Kidney (tissue), 14 donors: ENCODE results near the gene HOXD11. TPM values are rescaled to one million over a fixed set of nuclear protein-coding genes. Genes with fewer than 3 reads are reported as not detected.

Experiments used
- DNase-seq, 5 donors: peaks; one replicate each; pipeline ENCODE4 v3.0.0-alpha.2; 2013 to 2020
- FAIRE-seq: peaks from 2 replicates; lab custom pipeline; 2012; peaks lifted over from hg19 to GRCh38; lab: Jason Lieb, UNC
- H3K27ac ChIP-seq, 2 donors: one replicate each; pipeline ENCODE4 v1.7.0; 2013; ENCODE audit warnings: low read depth in 2 of 2, low read length in 2 of 2, inconsistent platforms in 1 of 2
- H3K27me3 ChIP-seq: one replicate; pipeline ENCODE4 v1.7.1; 2013; ENCODE audit warnings: low read length, inconsistent platforms; ENCODE audit not compliant: control insufficient read depth, insufficient read depth
- H3K36me3 ChIP-seq, 3 donors: one replicate each; pipeline versions ENCODE4 v1.7.0 to v1.7.1; 2013; ENCODE audit warnings: low read length in 3 of 3, control low read depth in 1 of 3, inconsistent platforms in 1 of 3; ENCODE audit not compliant: insufficient read depth in 3 of 3, control insufficient read depth in 2 of 3
- H3K4me1 ChIP-seq, 3 donors: one replicate each; pipeline versions ENCODE4 v1.7.0 to v1.7.1; 2013; ENCODE audit warnings: low read length in 3 of 3, inconsistent platforms in 1 of 3, low read depth in 1 of 3; ENCODE audit not compliant: control insufficient read depth in 2 of 3, insufficient read depth in 2 of 3
- H3K4me3 ChIP-seq, 3 donors: one replicate each; pipeline versions ENCODE4 v1.7.0 to v1.8.1; 2013; ENCODE audit warnings: low read length in 3 of 3, control low read depth in 1 of 3, inconsistent platforms in 1 of 3
- H3K9ac ChIP-seq, 3 donors: one replicate each; pipeline versions ENCODE4 v1.7.0 to v1.7.1; 2013; ENCODE audit warnings: low read length in 3 of 3, control low read depth in 1 of 3, inconsistent platforms in 1 of 3
- H3K9me3 ChIP-seq, 3 donors: one replicate each; pipeline versions ENCODE4 v1.7.0 to v1.7.1; 2013; ENCODE audit warnings: low read length in 3 of 3, control low read depth in 1 of 3, inconsistent platforms in 1 of 3; ENCODE audit not compliant: control insufficient read depth in 2 of 3, insufficient read depth in 1 of 3
- intact Hi-C: fragments of 100-400 bp; cut with DNase I; formaldehyde crosslinking; loops from one replicate; pipeline ENCODE4 v1.11.1; 2022
- polyA plus RNA-seq: library from polyadenylated mRNA; stranded (reverse); fragments of 350-450 nt; fragmentation: Illumina TruSeq; extraction: RNeasy Lipid Tissue Mini Kit (QIAGEN cat#74804); gene quantifications from one replicate; pipeline ENCODE4 v1.2.3, GENCODE V29; 2014; ENCODE audit warnings: low read depth, low replicate concordance; ENCODE audit not compliant: insufficient read depth
- total RNA-seq: library from RNA; stranded (reverse); fragmentation: NEBNext Ultra II Directional; extraction: Animal tissue kit (Norgen Biotek cat#: 25700); gene quantifications from one replicate; pipeline ENCODE4 v1.2.1, GENCODE V29; 2021
- TF ChIP-seq, protein P1 (sequence below): IDR thresholded peaks from 3 replicates; pipeline ENCODE4 v1.5.1; 2012; ENCODE audit warnings: mild to moderate bottlenecking, moderate library complexity, borderline replicate concordance; ENCODE audit not compliant: insufficient read depth; ENCODE audit errors: extremely low read depth
- donor health status: control.
- donor health status: control.
- donor health status: control.
- donor health status: control.
- donor health status: control.
- donor health status: DM: yes; HTN: yes; CAD: no.
- donor health status: Normal renal cell carcinoma (clear cell type).

The HOXD11 gene
- total and polyA plus RNA-seq, 2 donors from 2014 or later = 5.8 to 15.9 TPM

DNA sequence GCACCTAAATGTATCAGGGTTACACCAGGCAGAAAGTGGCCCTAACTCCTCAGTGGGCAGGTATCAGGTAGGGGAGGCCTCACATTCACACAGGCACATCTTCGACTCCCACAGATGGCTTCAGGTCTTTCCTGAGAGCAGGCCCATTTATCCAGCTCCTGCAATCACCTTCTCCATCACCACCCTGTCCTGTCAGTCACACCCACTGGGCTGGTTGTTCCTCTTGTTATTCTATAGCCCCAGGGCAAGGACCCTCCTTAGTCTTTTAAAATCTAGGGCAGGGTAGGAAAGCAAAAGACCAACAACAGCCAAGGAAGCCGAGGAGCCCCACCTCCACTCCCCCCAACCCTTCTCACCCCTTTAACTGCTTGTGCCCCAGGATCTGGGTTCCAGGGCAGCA, 35.2 kb downstream of the HOXD11 start:
- H3K9ac ChIP-seq = peak overlapping the region in 1 of 3 donors; percentile 9
- H3K27ac ChIP-seq = peak overlapping the region; percentile 10 to 40
- H3K36me3 ChIP-seq = no peaks in the 10 kb centered on the region
- TF ChIP-seq, protein P1, sequence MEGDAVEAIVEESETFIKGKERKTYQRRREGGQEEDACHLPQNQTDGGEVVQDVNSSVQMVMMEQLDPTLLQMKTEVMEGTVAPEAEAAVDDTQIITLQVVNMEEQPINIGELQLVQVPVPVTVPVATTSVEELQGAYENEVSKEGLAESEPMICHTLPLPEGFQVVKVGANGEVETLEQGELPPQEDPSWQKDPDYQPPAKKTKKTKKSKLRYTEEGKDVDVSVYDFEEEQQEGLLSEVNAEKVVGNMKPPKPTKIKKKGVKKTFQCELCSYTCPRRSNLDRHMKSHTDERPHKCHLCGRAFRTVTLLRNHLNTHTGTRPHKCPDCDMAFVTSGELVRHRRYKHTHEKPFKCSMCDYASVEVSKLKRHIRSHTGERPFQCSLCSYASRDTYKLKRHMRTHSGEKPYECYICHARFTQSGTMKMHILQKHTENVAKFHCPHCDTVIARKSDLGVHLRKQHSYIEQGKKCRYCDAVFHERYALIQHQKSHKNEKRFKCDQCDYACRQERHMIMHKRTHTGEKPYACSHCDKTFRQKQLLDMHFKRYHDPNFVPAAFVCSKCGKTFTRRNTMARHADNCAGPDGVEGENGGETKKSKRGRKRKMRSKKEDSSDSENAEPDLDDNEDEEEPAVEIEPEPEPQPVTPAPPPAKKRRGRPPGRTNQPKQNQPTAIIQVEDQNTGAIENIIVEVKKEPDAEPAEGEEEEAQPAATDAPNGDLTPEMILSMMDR = no peak
- H3K9me3 ChIP-seq = no peaks in the 10 kb centered on the region
- DNase-seq (peak in 1 of 5 donors; percentile 36), FAIRE-seq (no peak)
- intact Hi-C loops = loop anchor here (10.0 kb wide), 2 partner anchors 313 to 413 kb away; no protein-coding TSS in a partner anchor
- H3K4me3 ChIP-seq = no peak overlapping the region
- peaks cover 15 to 24% (median 19%) of the 10 kb centered on the region in 3 donors for H3K4me1 ChIP-seq
- no peaks in the 10 kb centered on the region for H3K27me3 ChIP-seq

DNA sequence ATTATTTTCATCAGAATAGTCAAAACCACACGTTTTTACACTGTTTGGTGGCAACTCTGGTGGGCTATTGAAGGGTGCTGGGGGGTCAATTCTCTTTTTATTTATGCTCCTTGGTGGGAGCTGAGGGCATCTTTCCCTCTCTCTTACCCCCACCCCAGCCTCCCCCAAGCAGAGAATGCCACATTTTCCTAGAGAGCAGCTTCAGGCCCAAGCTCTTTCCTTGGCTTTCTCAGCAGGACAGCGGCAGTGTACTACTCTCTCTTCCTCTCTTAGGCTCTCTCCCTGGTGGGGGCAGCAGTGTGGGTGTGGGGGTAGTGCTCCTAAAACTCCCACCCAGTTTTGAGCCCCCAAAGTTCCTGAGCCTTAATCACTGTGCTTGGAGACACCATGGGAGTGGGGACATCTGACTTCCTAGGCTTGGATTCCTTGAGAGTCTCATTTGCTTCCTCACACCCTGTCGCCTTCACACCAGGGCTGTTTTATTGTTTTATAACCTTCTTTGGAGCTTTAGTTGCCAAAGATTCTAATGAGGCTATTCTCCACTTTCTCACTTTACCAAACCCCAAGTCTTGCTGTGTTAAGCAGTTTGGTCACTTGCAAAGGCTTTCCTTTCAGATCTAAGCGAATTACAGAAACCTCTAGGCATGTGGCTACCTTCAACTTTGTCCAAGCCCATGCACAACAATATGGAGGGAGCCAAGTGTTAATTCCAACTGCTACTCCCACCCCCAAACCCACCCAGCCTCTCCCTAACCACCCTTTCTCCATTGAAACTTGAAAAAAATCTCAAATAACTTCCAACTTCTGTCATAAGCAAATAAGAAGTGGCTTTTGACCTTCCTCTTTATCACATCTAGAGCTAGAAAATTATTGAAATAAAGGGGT, 38.2 kb downstream of the HOXD11 start:
- TF ChIP-seq, protein P1 = no peak
- H3K9me3 ChIP-seq = no peaks in the 10 kb centered on the region
- H3K36me3 ChIP-seq = no peaks in the 10 kb centered on the region
- H3K27me3 ChIP-seq = no peaks in the 10 kb centered on the region
- peak overlapping the region in 1 of 3 donors; percentile 47 for H3K4me3 ChIP-seq
- FAIRE-seq (no peak), DNase-seq (peak in 1 of 5 donors; percentile 49)
- H3K9ac ChIP-seq = peak overlapping the region in 1 of 3 donors; percentile 43
- H3K27ac ChIP-seq = peak overlapping the region; percentile 3 to 71
- intact Hi-C loops = loop anchor here (10.0 kb wide), 2 partner anchors 309 to 409 kb away; no protein-coding TSS in a partner anchor
- peaks cover 15 to 30% (median 20%) of the 10 kb centered on the region in 3 donors for H3K4me1 ChIP-seq

DNA sequence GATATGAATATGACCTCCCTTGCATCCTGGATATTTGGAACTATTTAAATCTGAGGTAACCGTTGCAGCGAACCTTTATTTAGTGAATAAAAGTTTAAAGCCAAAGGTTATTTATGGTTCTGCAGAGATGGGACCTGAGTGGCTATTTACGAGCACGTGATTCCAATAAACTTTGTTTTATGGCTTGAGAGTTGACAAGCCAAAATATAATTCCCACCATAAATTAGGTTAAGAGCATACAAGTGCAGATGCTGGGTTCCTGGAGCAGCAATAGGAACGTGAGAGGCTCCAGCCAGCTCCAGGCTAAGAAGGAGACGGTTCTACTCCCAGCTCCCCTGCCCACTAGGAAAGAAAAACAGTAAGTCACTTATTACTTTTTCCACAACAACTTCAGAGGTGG, 39.0 kb downstream of the HOXD11 start:
- TF ChIP-seq, protein P1 = no peak
- peak overlapping the region; percentile 40 to 49 (median 43) for H3K9ac ChIP-seq
- no peaks in the 10 kb centered on the region for H3K27me3 ChIP-seq
- no peaks in the 10 kb centered on the region for H3K36me3 ChIP-seq
- intact Hi-C loops = loop anchor here (10.0 kb wide), 2 partner anchors 309 to 409 kb away; no protein-coding TSS in a partner anchor
- DNase-seq (peak in 4 of 5 donors; percentile 69 to 92 (median 86)), FAIRE-seq (no peak)
- H3K4me1 ChIP-seq = peaks cover 15 to 26% (median 17%) of the 10 kb centered on the region in 3 donors
- H3K4me3 ChIP-seq = peak overlapping the region; percentile 23 to 61 (median 47)
- H3K27ac ChIP-seq = peak overlapping the region; percentile 64 to 71
- no peaks in the 10 kb centered on the region for H3K9me3 ChIP-seq
